Measurements from ENCODE around the gene TMEM174.

- TF ChIP-seq CTCF (IDR thresholded peaks at IDR 0.05) (no peak), POLR2A (IDR thresholded peaks at IDR 0.05) (no peak)
Measured at GRCh38 chr5:73204332-73204731, 31.3 kb downstream of the TMEM174 start.

Measured in ovary (tissue), 3 donors.